GM18909 (cell line): ENCODE data around the gene UMODL1.

Experiments
- ATAC-seq: cut with Tn5 transposase; IDR thresholded peaks from one replicate; pipeline ENCODE4 v1.9.1; 2021; ENCODE audit warnings: mild to moderate bottlenecking; ENCODE audit not compliant: unreplicated experiment, poor library complexity

Gene UMODL1

DNA sequence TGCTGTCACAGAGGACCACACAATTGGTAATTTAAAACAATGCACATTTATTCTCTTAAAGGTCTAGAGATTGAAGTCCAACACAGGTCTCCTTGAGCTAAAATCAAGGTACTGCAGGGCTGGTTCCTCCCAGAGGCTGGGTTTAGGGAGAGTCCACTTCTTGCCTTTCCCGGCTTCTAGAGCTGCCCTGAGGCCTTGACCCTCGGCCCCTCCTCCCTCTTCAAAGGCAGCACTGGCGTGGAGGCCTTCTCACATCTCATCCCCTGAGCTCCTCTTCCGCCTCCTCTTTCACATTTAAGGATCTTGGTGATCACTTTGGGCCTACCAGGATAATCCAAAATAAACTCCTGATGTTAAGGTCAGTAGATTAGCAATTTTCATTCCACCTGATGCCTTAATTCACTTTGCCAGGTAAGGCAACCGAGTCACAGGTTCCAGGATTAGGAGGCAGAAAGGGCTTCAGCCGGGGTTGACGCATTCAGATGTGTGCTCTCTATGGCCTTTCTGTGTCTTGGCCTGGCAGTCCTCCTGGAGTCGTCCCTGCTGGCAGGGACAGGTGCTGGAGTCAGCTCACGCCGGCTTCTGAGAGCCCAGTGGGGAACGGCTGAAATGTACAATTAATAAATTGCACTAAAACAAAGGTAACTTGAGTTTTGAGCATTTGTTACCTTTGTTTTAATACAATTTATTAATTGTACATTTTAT is 86.6 kb downstream of the UMODL1 start:
- no peak for ATAC-seq

GRCh38 chr21:42158846-42159245 is 87.7 kb downstream of the UMODL1 start:
- ATAC-seq = no peak

- ATAC-seq = no peak
Measured at GRCh38 chr21:42159560-42160110, 88.5 kb downstream of the UMODL1 start.

DNA sequence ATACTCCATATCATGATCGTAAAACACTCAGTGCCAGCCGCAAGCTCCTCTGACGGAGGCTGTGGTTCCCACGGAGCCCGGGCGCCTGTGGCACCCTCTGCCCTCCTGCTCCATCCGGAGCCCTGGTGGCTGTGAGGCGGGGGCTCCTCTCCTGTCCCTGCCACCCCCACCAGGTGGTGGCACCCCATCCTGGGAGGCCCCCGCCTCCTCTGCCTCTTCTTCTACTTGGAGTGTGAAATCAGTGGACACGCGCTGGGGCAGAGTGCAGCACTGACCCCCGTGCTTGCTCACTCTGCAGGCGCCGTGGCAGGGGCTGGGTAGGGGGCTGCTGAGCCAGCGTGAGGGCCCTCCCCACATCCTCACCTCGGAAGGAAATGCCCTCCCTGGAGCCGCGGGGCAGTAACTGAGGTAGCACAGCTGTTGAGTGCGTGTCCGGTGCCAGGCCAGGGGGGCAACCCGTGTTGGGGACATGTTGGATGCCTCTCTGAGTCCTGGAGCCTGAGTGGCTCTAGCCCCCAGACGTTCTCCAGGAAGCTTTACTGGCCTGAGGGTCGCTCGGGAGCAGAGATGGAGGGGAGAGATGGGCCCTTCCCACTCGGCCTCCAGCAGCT is 89.1 kb downstream of the UMODL1 start:
- ATAC-seq = no peak

- ATAC-seq = no peak
Measured at GRCh38 chr21:42160765-42161164, 89.6 kb downstream of the UMODL1 start.

DNA sequence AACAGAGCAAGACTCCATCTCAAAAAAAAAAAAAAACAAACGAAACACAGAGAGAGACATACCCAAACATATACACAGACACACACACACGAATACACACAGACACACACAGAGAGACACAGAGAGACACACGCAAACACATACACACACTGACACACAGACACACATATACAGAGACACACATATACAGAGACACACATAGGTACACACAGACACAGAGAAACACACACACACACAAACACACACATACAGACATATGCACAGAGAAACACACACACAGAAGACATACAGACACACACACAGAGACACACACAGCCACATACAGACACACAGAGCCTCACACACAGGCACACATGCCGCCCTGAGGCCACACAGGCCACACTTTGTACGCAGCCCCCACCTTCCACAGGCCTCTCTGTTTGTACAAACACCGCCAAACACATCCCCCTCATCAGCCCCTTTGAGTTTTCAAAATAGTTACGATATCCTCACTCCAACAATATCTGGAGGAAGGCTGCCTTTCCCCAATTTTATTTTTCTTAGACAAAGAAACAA is 90.4 kb downstream of the UMODL1 start:
- no peak for ATAC-seq

DNA sequence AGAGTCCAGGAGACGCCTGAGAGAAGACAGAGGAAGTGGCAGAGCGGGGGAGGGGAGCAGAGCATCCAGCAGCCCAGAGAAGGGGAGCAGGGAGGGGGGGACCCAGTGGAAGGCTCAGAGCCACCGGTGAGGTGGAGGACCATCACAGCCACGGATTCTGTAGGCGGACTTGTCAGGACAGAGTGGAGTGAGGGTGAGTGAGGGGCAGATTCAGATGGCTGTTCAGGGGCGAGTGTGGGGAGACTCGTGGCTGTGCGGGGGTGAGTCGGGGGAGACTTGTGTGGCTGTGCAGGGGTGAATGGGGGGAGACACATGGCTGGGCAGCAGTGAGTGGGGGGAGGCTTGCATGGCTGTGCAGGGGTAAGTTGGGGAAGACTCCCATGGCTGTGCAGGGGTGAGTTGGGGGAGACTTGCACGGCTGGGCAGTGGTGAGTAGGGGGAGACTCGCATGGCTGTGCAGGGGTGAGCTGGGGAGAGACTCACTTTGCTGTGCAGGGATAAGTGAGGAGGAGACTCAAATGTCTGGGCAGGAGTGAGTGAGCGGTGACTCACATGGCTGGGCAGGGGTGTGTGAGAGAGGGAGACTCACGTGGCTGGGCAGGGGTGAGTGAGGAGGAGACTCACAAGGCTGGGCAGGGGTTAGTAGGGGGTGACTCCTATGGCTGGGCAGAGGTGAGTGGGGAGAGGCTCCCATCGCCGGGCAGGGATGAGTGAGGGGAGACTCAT is 91.0 kb downstream of the UMODL1 start:
- no peak for ATAC-seq

- ATAC-seq = no peak
Measured at GRCh38 chr21:42162831-42163510, 91.9 kb downstream of the UMODL1 start.

GRCh38 chr21:42163511-42163863 is 92.4 kb downstream of the UMODL1 start:
- no peak for ATAC-seq

DNA sequence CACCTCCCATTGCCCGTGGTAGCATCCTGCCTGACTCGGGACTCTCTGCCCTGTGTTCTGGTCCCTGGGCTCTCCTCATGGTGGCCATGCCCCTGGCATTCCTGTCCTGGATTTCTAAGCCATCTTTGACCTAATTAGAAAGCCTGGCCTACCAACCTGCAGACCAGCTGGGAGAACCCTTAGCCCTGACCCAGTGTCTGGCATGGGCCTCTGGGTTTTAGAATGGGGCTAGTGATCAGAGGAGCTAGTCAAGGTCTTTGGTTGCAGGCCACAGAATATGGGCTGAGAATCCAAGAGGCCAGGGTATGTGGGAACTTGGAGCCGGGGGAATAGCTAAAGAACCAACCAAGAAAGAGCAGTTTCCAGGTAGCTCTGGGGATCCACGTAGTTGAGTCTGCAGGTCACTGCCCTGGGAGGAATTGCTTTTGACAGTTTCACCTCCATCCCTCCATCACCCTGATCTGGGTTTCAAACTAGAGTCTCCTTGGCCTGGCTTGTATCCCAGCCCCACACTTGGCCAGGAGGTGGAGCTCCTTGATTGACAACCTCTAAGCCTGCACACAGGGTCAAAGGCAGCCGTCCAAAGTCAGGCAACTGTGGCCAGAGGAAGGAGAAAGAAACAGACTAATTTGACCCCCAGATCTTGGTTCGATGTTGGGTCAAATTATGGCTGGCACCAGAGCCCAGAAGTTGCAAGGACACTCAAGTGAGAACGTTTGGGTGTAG is 93.1 kb downstream of the UMODL1 start:
- ATAC-seq = no peak

- ATAC-seq = no peak
Measured at GRCh38 chr21:42164818-42165217, 93.7 kb downstream of the UMODL1 start.

- ATAC-seq = no peak
Measured at GRCh38 chr21:42165901-42166300, 94.8 kb downstream of the UMODL1 start.

DNA sequence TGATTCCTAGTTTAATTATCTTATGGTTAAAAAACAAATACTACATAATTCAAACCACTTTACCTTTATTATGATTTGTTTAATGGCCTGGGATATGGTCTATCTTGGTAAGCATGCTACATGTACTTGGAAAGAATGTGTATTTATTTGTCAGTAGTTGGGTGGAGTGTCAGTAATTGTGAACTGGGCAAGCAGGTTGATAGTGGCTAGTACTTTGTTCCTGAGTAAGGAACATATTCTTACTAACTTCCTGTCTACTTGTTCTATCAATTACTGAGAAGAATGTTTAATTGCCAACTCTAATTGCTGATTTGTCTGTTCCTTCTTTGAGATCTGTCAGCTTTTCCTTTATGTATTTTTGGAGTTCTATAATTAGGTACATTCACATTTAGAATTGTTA is 98.6 kb downstream of the UMODL1 start:
- ATAC-seq = no peak

GRCh38 chr21:42171091-42172053 is 100.3 kb downstream of the UMODL1 start:
- ATAC-seq = no peak

GRCh38 chr21:42172596-42173483 is 101.7 kb downstream of the UMODL1 start:
- no peak for ATAC-seq

DNA sequence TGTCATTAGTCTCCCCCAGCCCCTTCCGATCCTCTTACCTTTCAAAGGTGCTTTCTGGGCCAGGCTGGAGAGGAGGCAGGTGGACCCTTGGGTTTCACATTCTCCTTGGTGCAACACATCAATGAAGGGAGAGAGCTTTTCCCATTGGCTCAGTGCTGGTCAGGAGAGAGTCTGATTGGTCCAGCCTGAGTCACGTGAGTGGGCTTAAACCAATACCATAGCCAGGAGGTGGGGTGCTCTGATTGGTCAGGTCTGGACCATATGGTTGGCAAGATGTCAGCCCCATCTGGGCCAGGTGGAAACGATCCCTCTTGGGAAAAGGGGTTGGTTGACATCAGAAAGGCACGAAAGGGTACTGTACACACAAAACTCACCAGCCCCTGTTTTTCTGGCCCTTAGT is 103.1 kb downstream of the UMODL1 start:
- ATAC-seq = no peak

- no peak for ATAC-seq
Measured at GRCh38 chr21:42175110-42175710, 104.1 kb downstream of the UMODL1 start.
